K562 (cell line): ENCODE data around the gene SMARCA4. TPM values are rescaled to one million over a fixed set of nuclear protein-coding genes. Genes with fewer than 3 reads are reported as not detected.

Source experiments
- ATAC-seq: fragments of 200-7000 bp; cut with Tn5 transposase; 3 replicates; pipeline ENCODE4 v1.9.1; 2020; ENCODE audit warnings: moderate library complexity
- BruUV-seq: library from RNA; stranded (reverse); fragments of 400-500 nt; replicated peaks from 2 replicates; lab custom pipeline; 2021; lab: Mats Ljungman, UMichigan
- CTCF ChIA-PET: fragments of 300-600 bp; formaldehyde crosslinking; extraction: SDS; loops from one replicate; lab custom pipeline; 2021; ENCODE audit warnings: low intra/inter-chr PET ratio; lab: Yijun Ruan, JAX
- POLR2A ChIA-PET: fragments of 300-600, 350-650 bp; sonication (Branson Sonifier 250); formaldehyde crosslinking; extraction: SDS; loops from one replicate; lab custom pipeline; 2021; ENCODE audit warnings: antibody characterized with exemption, inconsistent platforms; lab: Yijun Ruan, JAX
- DNase-seq, 4 experiments: peaks; one replicate each; pipeline versions ENCODE4 v3.0.0 to v3.0.0-alpha.2; 2011 to 2018; ENCODE audit warnings: low spot score in 3 of 4, mixed read lengths in 3 of 4; ENCODE audit errors: extremely low read depth in 1 of 4
- FAIRE-seq: peaks from 2 replicates; lab custom pipeline; 2011; peaks lifted over from hg19 to GRCh38; lab: Jason Lieb, UNC
- H2AFZ ChIP-seq: 2 replicates; pipeline ENCODE4 v1.6.0; 2011; ENCODE audit warnings: low read depth, low read length, control low read depth, inconsistent platforms
- H3K27ac ChIP-seq: fragments of 200-600 bp; 3 replicates; pipeline ENCODE4 v1.8.0; 2011; ENCODE audit warnings: low read depth, mild to moderate bottlenecking, control low read depth, inconsistent platforms, low read length, moderate library complexity, mixed read lengths; ENCODE audit errors: extremely low read depth
- H3K27me3 ChIP-seq, 2 experiments: fragments of 300-600 bp in 1 of 2; 2 replicates in 1 of 2; 3 replicates in 1 of 2; pipeline versions ENCODE4 v1.6.0 to v1.8.0; 2011; ENCODE audit warnings: inconsistent platforms in 2 of 2, low read length in 2 of 2, mild to moderate bottlenecking in 1 of 2, mixed read lengths in 1 of 2, moderate library complexity in 1 of 2; ENCODE audit not compliant: control insufficient read depth in 2 of 2, insufficient read depth in 2 of 2
- H3K36me3 ChIP-seq: fragments of 300-600 bp; 3 replicates; pipeline ENCODE4 v1.8.0; 2011; ENCODE audit warnings: mild to moderate bottlenecking, low read length, inconsistent platforms; ENCODE audit not compliant: control insufficient read depth, insufficient read depth
- H3K4me1 ChIP-seq, 2 experiments: fragments of 200-600 bp in 1 of 2; replicated peaks in 1 of 2; 2 replicates in 1 of 2; 3 replicates in 1 of 2; pipeline versions ENCODE4 v1.5.1 to v1.8.0; 2011; ENCODE audit warnings: inconsistent platforms in 2 of 2, low read length in 2 of 2, mild to moderate bottlenecking in 1 of 2, mixed read lengths in 1 of 2, moderate library complexity in 1 of 2; ENCODE audit not compliant: control insufficient read depth in 2 of 2, insufficient read depth in 2 of 2
- H3K4me2 ChIP-seq: 2 replicates; pipeline ENCODE4 v1.6.1; 2011; ENCODE audit warnings: low read length, control low read depth, inconsistent platforms, mixed read lengths; ENCODE audit not compliant: insufficient read depth
- H3K4me3 ChIP-seq: fragments of 200-600 bp; sonication (generic), shearing (Covaris generic); 2 replicates; pipeline ENCODE4 v1.5.1; 2016; ENCODE audit warnings: control low read depth, inconsistent platforms
- H3K79me2 ChIP-seq: fragments of 200-600 bp; 3 replicates; pipeline ENCODE4 v1.8.0; 2011; ENCODE audit warnings: low read length, inconsistent platforms; ENCODE audit not compliant: control insufficient read depth, insufficient read depth
- H3K9ac ChIP-seq, 2 experiments: 2 replicates each; pipeline versions ENCODE4 v1.6.0 to v1.6.1; 2011; ENCODE audit warnings: low read depth in 2 of 2, low read length in 2 of 2, control low read depth in 1 of 2, inconsistent platforms in 1 of 2, mild to moderate bottlenecking in 1 of 2, mixed read lengths in 1 of 2; ENCODE audit not compliant: insufficient read depth in 1 of 2
- H3K9me1 ChIP-seq: one replicate; pipeline ENCODE4 v1.6.0; 2011; ENCODE audit warnings: inconsistent platforms, mild to moderate bottlenecking, low read length, moderate library complexity; ENCODE audit not compliant: control insufficient read depth, insufficient read depth
- H3K9me3 ChIP-seq: replicated peaks from 2 replicates; pipeline ENCODE4 v1.5.1; 2011; ENCODE audit warnings: low read depth, low read length, inconsistent platforms; ENCODE audit not compliant: control insufficient read depth, insufficient read depth
- H4K20me1 ChIP-seq: replicated peaks from 2 replicates; pipeline ENCODE4 v1.6.1; 2011; ENCODE audit warnings: low read length, inconsistent platforms, mixed read lengths; ENCODE audit not compliant: control insufficient read depth, insufficient read depth
- BMI1 ChIP-seq: fragments of 150-350 bp; IDR thresholded peaks from 2 replicates; pipeline ENCODE4 v1.6.1; 2014; ENCODE audit warnings: low read length
- CEBPZ ChIP-seq: fragments of 150-350 bp; IDR thresholded peaks from 2 replicates; pipeline ENCODE4 v1.6.1; 2014; ENCODE audit warnings: low read depth, mild to moderate bottlenecking, low read length, borderline replicate concordance
- ELF2 ChIP-seq: fragments of 250-450 bp; sonication (Bioruptor Pico); IDR thresholded peaks from 2 replicates; pipeline ENCODE4 v1.5.0; 2021; ENCODE audit warnings: mild to moderate bottlenecking
- EWSR1 ChIP-seq: fragments of 450-650 bp; IDR thresholded peaks from 2 replicates; pipeline ENCODE4 v1.6.1; 2018; ENCODE audit warnings: borderline replicate concordance, mild to moderate bottlenecking, low read depth, moderate library complexity; ENCODE audit not compliant: partially characterized antibody
- GMEB1 ChIP-seq: fragments of 250-450 bp; sonication (Bioruptor Pico); IDR thresholded peaks from 2 replicates; pipeline ENCODE4 v1.4.0; 2020; ENCODE audit warnings: mild to moderate bottlenecking
- HLTF ChIP-seq: fragments of 450-650 bp; IDR thresholded peaks from 2 replicates; pipeline ENCODE4 v1.6.1; 2016
- MAFG ChIP-seq: fragments of 450-650 bp; conservative IDR thresholded peaks from 2 replicates; pipeline ENCODE4 v1.6.1; 2016; ENCODE audit warnings: missing genetic modification characterization, missing compliant biosample characterization
- MAFK ChIP-seq: IDR thresholded peaks from 2 replicates; pipeline ENCODE4 v1.6.1; 2011; ENCODE audit warnings: low read length, improper control_type of control experiment
- NR1H2 ChIP-seq: sonication (generic); formaldehyde crosslinking; IDR thresholded peaks from 2 replicates; pipeline ENCODE4 v1.4.0; 2020; ENCODE audit warnings: mild to moderate bottlenecking, missing genetic modification reagents
- POLR2H ChIP-seq: IDR thresholded peaks from 2 replicates; pipeline ENCODE4 v1.6.1; 2016; ENCODE audit warnings: missing genetic modification characterization, low read depth, mild to moderate bottlenecking, control low read depth, missing compliant biosample characterization, moderate library complexity
- RHOXF2B ChIP-seq: fragments of 250-450 bp; sonication (Bioruptor Pico); conservative IDR thresholded peaks from 2 replicates; pipeline ENCODE4 v1.5.1; 2021
- STAG1 ChIP-seq: sonication (generic); formaldehyde crosslinking; IDR thresholded peaks from 2 replicates; pipeline ENCODE4 v1.5.0; 2020; ENCODE audit warnings: missing genetic modification reagents, borderline replicate concordance
- ZBTB26 ChIP-seq: fragments of 450-650 bp; formaldehyde crosslinking; IDR thresholded peaks from 2 replicates; pipeline ENCODE4 v1.4.0; 2022; ENCODE audit warnings: missing genetic modification characterization
- ZHX1 ChIP-seq: fragments of 150-350 bp; conservative IDR thresholded peaks from 2 replicates; pipeline ENCODE4 v1.6.1; 2014; ENCODE audit warnings: low read length
- WGBS: fragments of 100-300 bp; shearing (Covaris generic); methylation state at CpG from one replicate; pipeline ENCODE4 v1.1.6; 2016; ENCODE audit warnings: low coverage, mixed read lengths; ENCODE audit not compliant: insufficient coverage; ENCODE audit errors: missing lambda C conversion rate; 5-methylcytosine and 5-hydroxymethylcytosine counted together
- in situ Hi-C: fragments of 300-500 bp; cut with MboI; formaldehyde crosslinking; loops from 4 replicates; pipeline ENCODE4 v1.15.0; 2018; ENCODE audit warnings: inconsistent platforms, mixed read lengths
- intact Hi-C: fragments of 100-400 bp; cut with micrococcal nuclease; formaldehyde crosslinking; loops from 2 replicates; pipeline ENCODE4 v1.14.2; 2022
- polyA plus RNA-seq, 8 experiments: library from polyadenylated mRNA; depleted of rRNA in 4 of 8; stranded (reverse) in 5 of 8; unstranded in 3 of 8; fragments of >200 nt; fragmentation: Nextera tagmentation in 2 of 8; fragmentation: Illumina TruSeq in 1 of 8; extraction: Ambion mirVana in 2 of 8; extraction: Trizol in 1 of 8; gene quantifications; 2 replicates each; pipeline versions ENCODE4 v1.2.1 to v1.2.3, GENCODE V29; 2011 to 2014; ENCODE audit warnings: inconsistent platforms in 1 of 8, missing spikeins in 1 of 8
- total RNA-seq, 7 experiments: library from RNA; depleted of rRNA in 6 of 7; stranded (reverse); fragments of >200 nt in 6 of 7; fragmentation: Illumina TruSeq in 2 of 7; extraction: Trizol in 2 of 7; gene quantifications; 2 replicates each; pipeline versions ENCODE4 v1.2.1 to v1.2.3, GENCODE V29; 2011 to 2021; ENCODE audit warnings: low replicate concordance in 1 of 7

SMARCA4 gene
- total and polyA plus RNA-seq, 9 of the 15 experiments (the other 6 are each of a cell fraction or from before 2014, with no cell fraction given) = 19.3 to 207 (median 52.1) TPM

GRCh38 chr19:10981252-10981895, 20.5 kb downstream of the SMARCA4 start:
- WGBS = 84% methylated on average over 8 of the region's 8 CpGs
- Histone ChIP-seq H4K20me1 (peaks cover 7% of the 10 kb centered on the region), H3K9me3 (no peaks in the 10 kb centered on the region), H2AFZ (no peak overlapping the region), H3K79me2 (peaks cover 81% of the 10 kb centered on the region), H3K36me3 (peaks cover 53% of the 10 kb centered on the region; the same call in 2 of the 3 replicates), H3K9me1 (peaks cover 4% of the 10 kb centered on the region), H3K27ac (no peak overlapping the region), H3K27me3 (no peaks in the 10 kb centered on the region), H3K4me2 (no peak overlapping the region), H3K4me1 (peaks cover 0 to 9% of the 10 kb centered on the region in 2 experiments; a peak in 2 of 5 replicates), H3K4me3 (no peak overlapping the region), H3K9ac (no peak overlapping the region)
- POLR2A ChIA-PET = interaction anchor here (0.6 to 0.7 kb wide), 2 partner anchors 17 to 18 kb away, joined by 3 read pairs; no protein-coding TSS in a partner anchor
- intact Hi-C loops = no loop called here
- no peak for DNase-seq
- FAIRE-seq = no peak
- no peak for ATAC-seq
- in situ Hi-C loops = no loop called here
- no TSS peak for BruUV-seq
- CTCF ChIA-PET = no interaction called here
- TF ChIP-seq BMI1 = no peak
- TF ChIP-seq HLTF = no peak
- no peak for TF ChIP-seq ZBTB26 (CRISPR knock-in tag)
- TF ChIP-seq CEBPZ = no peak
- TF ChIP-seq RHOXF2B = no peak
- TF ChIP-seq GMEB1 = no peak
- TF ChIP-seq ELF2 (CRISPR knock-in tag) = no peak
- no peak for TF ChIP-seq ZHX1
- TF ChIP-seq MAFK = no peak
- TF ChIP-seq MAFG = no peak
- TF ChIP-seq STAG1 (CRISPR knock-in tag) = no peak
- TF ChIP-seq EWSR1 = no peak
- no peak for TF ChIP-seq NR1H2
- TF ChIP-seq POLR2H = no peak
